ENCODE results near the gene ITGB8. TPM values are rescaled to one million over a fixed set of nuclear protein-coding genes. Genes with fewer than 3 reads are reported as not detected.
A peak's percentile ranks its signal among the peaks of the same experiment; 100 is the strongest.

The ITGB8 gene
- total and polyA plus RNA-seq, 2 of the 4 experiments (the other 2 are of a cell fraction) = 2.6 to 10.2 TPM

GRCh38 chr7:20351901-20352300, 21.2 kb downstream of the ITGB8 start:
- no peak overlapping the region for H3K18ac ChIP-seq (ENCODE audit: low read depth, low read length)
- peak overlapping the region; percentile 55; the same call in 1 of the 2 replicates for H3K4me2 ChIP-seq (ENCODE audit: low read depth, low read length)
- intact Hi-C loops (cut with micrococcal nuclease) = loop anchor here (5.0 kb wide), 1 partner anchor 35 kb away; no protein-coding TSS in a partner anchor
- H4K20me1 ChIP-seq (ENCODE audit: insufficient read depth, low read length) = no peaks in the 10 kb centered on the region
- WGBS, 2 experiments (ENCODE audit: extremely low coverage in 2 of 2, insufficient read length in 1 of 2) = no CpG with 5 or more reads among the region's 1 CpG
- no peak overlapping the region for H4K8ac ChIP-seq (ENCODE audit: low read depth in 2 of 2, low read length in 2 of 2)
- no peak overlapping the region for H2BK15ac ChIP-seq (ENCODE audit: low read depth, low read length)
- H3K27me3 ChIP-seq (ENCODE audit: control insufficient read depth, insufficient read depth, low read length) = no peaks in the 10 kb centered on the region
- H4K5ac ChIP-seq (ENCODE audit: low read depth, low read length) = no peak overlapping the region
- H3K79me1 ChIP-seq (ENCODE audit: low read depth in 1 of 2, low read length in 2 of 2) = no peaks in the 10 kb centered on the region
- no peak overlapping the region for H2BK20ac ChIP-seq (ENCODE audit: low read depth, low read length)
- H3K27ac ChIP-seq (ENCODE audit: insufficient read depth, low read length) = peak overlapping the region; percentile 53; the same call in 1 of the 2 replicates
- H3K9me1 ChIP-seq (ENCODE audit: insufficient read depth, low read length) = peaks cover 4% of the 10 kb centered on the region; the same call in 1 of the 2 replicates
- ChIA-PET POLR2A (ENCODE audit: unreplicated experiment) (no interaction called here), CTCF (no interaction called here)
- H3K9me3 ChIP-seq (ENCODE audit: control insufficient read depth, insufficient read depth, low read length) = no peaks in the 10 kb centered on the region
- in situ Hi-C loops (cut with MboI; ENCODE audit: low sequenced_read_pairs) = no loop called here
- no peak overlapping the region for H3K56ac ChIP-seq (ENCODE audit: extremely low read depth, insufficient read depth, low read length)
- DNase-seq = peak; percentile 53
- no TSS peak for BruUV-seq (replicated peaks)
- no peak overlapping the region for H2BK5ac ChIP-seq (ENCODE audit: low read depth, low read length, poor library complexity, severe bottlenecking)
- no peak overlapping the region for H3K4me3 ChIP-seq (ENCODE audit: insufficient read depth, low read depth, low read length)
- no peak overlapping the region for H2AK5ac ChIP-seq (ENCODE audit: low read depth, low read length)
- H3K23ac ChIP-seq (ENCODE audit: low read depth, low read length) = no peak overlapping the region
- dilution Hi-C loops (cut with HindIII; ENCODE audit: low sequenced_read_pairs, unreplicated experiment) = no loop called here
- H2BK120ac ChIP-seq (ENCODE audit: low read depth, low read length) = no peak overlapping the region
- no peak overlapping the region for H3K4ac ChIP-seq (ENCODE audit: low read depth, low read length)
- H4K91ac ChIP-seq (ENCODE audit: insufficient read depth, low read depth, low read length) = no peak overlapping the region
- H3K9ac ChIP-seq (ENCODE audit: low read depth, low read length) = no peak overlapping the region
- peaks cover 6% of the 10 kb centered on the region; the same call in 1 of the 2 replicates for H3K4me1 ChIP-seq (ENCODE audit: control insufficient read depth, insufficient read depth, low read length)
- peak; percentile 68 for ATAC-seq (ENCODE audit: low read depth)
- no peak overlapping the region for H2AFZ ChIP-seq (replicated peaks; ENCODE audit: low read length, poor library complexity)
- H3K36me3 ChIP-seq (ENCODE audit: control insufficient read depth, insufficient read depth, low read length) = peaks cover 5% of the 10 kb centered on the region; the same call in 1 of the 2 replicates
- H3K14ac ChIP-seq (replicated peaks; ENCODE audit: low read depth, low read length) = no peak overlapping the region
- H2AK9ac ChIP-seq (replicated peaks; ENCODE audit: low read depth, low read length, poor library complexity) = no peak overlapping the region
- TF ChIP-seq RFX5 (IDR thresholded peaks at IDR 0.05; ENCODE audit: low read depth, low read length) (no peak), ELK1 (IDR thresholded peaks at IDR 0.05; ENCODE audit: borderline replicate concordance, low read depth, low read length) (no peak), POLR2A (IDR thresholded peaks at IDR 0.05; ENCODE audit: low read depth, low read length) (no peak), BHLHE40 (IDR thresholded peaks at IDR 0.05; ENCODE audit: low read depth, low read length) (no peak), CHD1 (IDR thresholded peaks at IDR 0.05; ENCODE audit: low read depth, low read length) (no peak), USF2 (IDR thresholded peaks at IDR 0.05; ENCODE audit: low read depth, low read length) (no peak), SMC3 (IDR thresholded peaks at IDR 0.05; ENCODE audit: low read depth, low read length) (no peak), FOS (IDR thresholded peaks at IDR 0.05; ENCODE audit: low read depth, low read length) (no peak), RCOR1 (IDR thresholded peaks at IDR 0.05; ENCODE audit: insufficient replicate concordance, low read length) (no peak), MXI1 (IDR thresholded peaks at IDR 0.05; ENCODE audit: borderline replicate concordance, low read depth, low read length) (no peak), CTCF (conservative IDR thresholded peaks at IDR 0.05; ENCODE audit: low read depth, low read length) (no peak), MAZ (IDR thresholded peaks at IDR 0.05; ENCODE audit: borderline replicate concordance, low read depth, low read length) (no peak), CEBPB (IDR thresholded peaks at IDR 0.05; ENCODE audit: low read depth, low read length) (no peak)

All from IMR-90 (cell line).